Thyroid gland (tissue), 4 donors: ENCODE results near the gene SLCO2B1. TPM values are rescaled to one million over a fixed set of nuclear protein-coding genes. Genes with fewer than 3 reads are reported as not detected.

Experiments used
- DNase-seq, 2 donors: peaks; one replicate each; pipeline ENCODE4 v3.0.0-alpha.2; 2019
- H3K27ac ChIP-seq, 3 donors: fragments of 200-600 bp; sonication (generic); 1 replicate in 2 of 3; 2 replicates in 1 of 3; pipeline ENCODE4 v1.5.1; 2016 to 2019; ENCODE audit warnings: mild to moderate bottlenecking in 1 of 3, moderate library complexity in 1 of 3
- H3K27me3 ChIP-seq: fragments of 200-600 bp; sonication (generic); one replicate; pipeline ENCODE4 v1.5.1; 2019
- H3K36me3 ChIP-seq, 2 donors: fragments of 200-600 bp; sonication (generic); one replicate each; pipeline ENCODE4 v1.5.1; 2016 to 2019
- H3K4me1 ChIP-seq, 2 donors: fragments of 200-600 bp; sonication (generic); one replicate each; pipeline ENCODE4 v1.5.1; 2017 to 2019
- H3K4me3 ChIP-seq, 3 donors: fragments of 200-600 bp; sonication (generic); replicated peaks in 1 of 3; 1 replicate in 2 of 3; 2 replicates in 1 of 3; pipeline ENCODE4 v1.5.1; 2016; ENCODE audit warnings: mild to moderate bottlenecking in 1 of 3
- H3K9me3 ChIP-seq: fragments of 200-600 bp; sonication (generic); one replicate; pipeline ENCODE4 v1.5.1; 2017
- POLR2A ChIP-seq, 2 donors: fragments of 450-650 bp; IDR thresholded peaks; one replicate each; pipeline ENCODE4 v1.6.1; 2017; ENCODE audit warnings: antibody characterized with exemption in 2 of 2, mild to moderate bottlenecking in 2 of 2, moderate library complexity in 1 of 2
- WGBS, 2 donors: methylation state at CpG; one replicate each; pipeline ENCODE4 v1.1.5; 2017; 5-methylcytosine and 5-hydroxymethylcytosine counted together
- intact Hi-C: fragments of 100-400 bp; cut with DNase I; formaldehyde crosslinking; loops from one replicate; pipeline ENCODE4 v1.15.1; 2023
- total RNA-seq, 4 donors: library from RNA; depleted of rRNA; stranded (reverse); fragments of >200 nt; gene quantifications; one replicate each; pipeline ENCODE4 v1.2.3, GENCODE V29; 2016
- TF ChIP-seq, protein P1 (sequence below), 6 experiments: fragments of 200-600 bp in 3 of 6; fragments of 450-650 bp in 3 of 6; sonication (generic) in 3 of 6; IDR thresholded peaks; one replicate each; pipeline ENCODE4 v1.5.1; 2016 to 2019; ENCODE audit warnings: antibody characterized with exemption in 6 of 6, mild to moderate bottlenecking in 2 of 6, inconsistent platforms in 1 of 6, moderate library complexity in 1 of 6

Gene SLCO2B1
- total RNA-seq, 4 donors from 2014 or later = 22.0 to 244 (median 56.9) TPM

DNA sequence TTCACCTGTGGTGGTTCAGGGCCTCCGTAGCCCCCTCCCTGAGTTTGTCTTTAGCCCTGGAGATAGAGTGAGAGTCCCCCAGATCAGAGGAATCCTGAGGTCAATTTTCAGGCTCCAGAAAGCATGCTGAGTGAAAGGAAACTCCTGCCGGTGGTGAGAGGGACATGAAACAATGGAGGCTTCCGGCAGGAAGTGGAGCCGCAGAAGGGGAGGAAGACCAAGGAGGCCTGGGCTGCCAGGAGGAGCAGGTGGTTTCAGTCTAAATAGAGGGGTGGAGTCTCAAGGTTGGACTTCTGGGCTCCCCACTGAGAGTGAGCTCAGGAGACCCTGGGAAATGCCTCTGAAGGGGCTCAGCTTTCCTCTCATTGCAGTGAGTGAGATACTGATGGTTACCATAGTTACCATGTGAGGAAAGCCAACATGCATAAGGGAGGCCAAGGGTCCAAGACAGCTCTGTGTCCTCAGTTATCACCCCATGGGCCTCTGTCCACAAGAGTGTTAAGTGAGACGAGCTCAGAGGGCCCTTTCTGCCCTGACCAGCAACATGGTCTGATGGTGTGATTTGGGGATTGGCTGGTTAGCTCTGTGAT is 10.7 kb downstream of the SLCO2B1 start:
- WGBS, 2 donors = 63 to 68% methylated on average over 5 of the region's 5 CpGs
- H3K27me3 ChIP-seq = no peaks in the 10 kb centered on the region
- DNase-seq = no peak
- no peaks in the 10 kb centered on the region for H3K9me3 ChIP-seq
- TF ChIP-seq, protein P1, sequence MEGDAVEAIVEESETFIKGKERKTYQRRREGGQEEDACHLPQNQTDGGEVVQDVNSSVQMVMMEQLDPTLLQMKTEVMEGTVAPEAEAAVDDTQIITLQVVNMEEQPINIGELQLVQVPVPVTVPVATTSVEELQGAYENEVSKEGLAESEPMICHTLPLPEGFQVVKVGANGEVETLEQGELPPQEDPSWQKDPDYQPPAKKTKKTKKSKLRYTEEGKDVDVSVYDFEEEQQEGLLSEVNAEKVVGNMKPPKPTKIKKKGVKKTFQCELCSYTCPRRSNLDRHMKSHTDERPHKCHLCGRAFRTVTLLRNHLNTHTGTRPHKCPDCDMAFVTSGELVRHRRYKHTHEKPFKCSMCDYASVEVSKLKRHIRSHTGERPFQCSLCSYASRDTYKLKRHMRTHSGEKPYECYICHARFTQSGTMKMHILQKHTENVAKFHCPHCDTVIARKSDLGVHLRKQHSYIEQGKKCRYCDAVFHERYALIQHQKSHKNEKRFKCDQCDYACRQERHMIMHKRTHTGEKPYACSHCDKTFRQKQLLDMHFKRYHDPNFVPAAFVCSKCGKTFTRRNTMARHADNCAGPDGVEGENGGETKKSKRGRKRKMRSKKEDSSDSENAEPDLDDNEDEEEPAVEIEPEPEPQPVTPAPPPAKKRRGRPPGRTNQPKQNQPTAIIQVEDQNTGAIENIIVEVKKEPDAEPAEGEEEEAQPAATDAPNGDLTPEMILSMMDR (IDR thresholded peaks at IDR 0.05) = no peak
- no peak for TF ChIP-seq POLR2A (IDR thresholded peaks at IDR 0.05)
- H3K27ac ChIP-seq = no peak overlapping the region
- no peak overlapping the region for H3K4me3 ChIP-seq
- peaks cover 7 to 19% of the 10 kb centered on the region in 2 donors for H3K4me1 ChIP-seq
- H3K36me3 ChIP-seq = no peaks in the 10 kb centered on the region
- intact Hi-C loops = no loop called here

DNA sequence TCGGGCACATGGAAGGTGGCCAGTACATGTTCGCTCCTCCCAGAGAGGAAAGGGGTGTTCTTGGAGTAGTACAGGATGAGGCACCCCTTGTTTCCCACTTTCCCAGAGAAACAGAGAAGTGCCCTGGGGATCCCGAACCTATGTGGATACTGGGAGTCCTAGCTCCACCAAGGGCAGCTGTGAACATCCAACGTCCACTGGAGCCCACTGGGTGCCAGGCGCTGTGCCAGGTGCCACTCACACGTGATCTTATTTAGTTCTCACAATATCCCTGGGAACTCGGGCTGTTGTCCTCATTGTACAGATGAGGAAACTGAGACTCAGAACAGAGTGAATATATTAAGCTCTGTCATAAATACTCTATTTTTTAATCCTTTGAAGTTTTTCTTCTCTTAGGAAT is 12.0 kb downstream of the SLCO2B1 start:
- no peaks in the 10 kb centered on the region for H3K9me3 ChIP-seq
- H3K4me3 ChIP-seq = no peak overlapping the region
- TF ChIP-seq POLR2A (IDR thresholded peaks at IDR 0.05) = no peak
- TF ChIP-seq, protein P1 (IDR thresholded peaks at IDR 0.05) = no peak
- intact Hi-C loops = no loop called here
- no peaks in the 10 kb centered on the region for H3K27me3 ChIP-seq
- peaks cover 7 to 19% of the 10 kb centered on the region in 2 donors for H3K4me1 ChIP-seq
- no peak for DNase-seq
- H3K27ac ChIP-seq = no peak overlapping the region
- 89 to 93% methylated on average over 7 of the region's 7 CpGs for WGBS, 2 donors
- no peaks in the 10 kb centered on the region for H3K36me3 ChIP-seq

DNA sequence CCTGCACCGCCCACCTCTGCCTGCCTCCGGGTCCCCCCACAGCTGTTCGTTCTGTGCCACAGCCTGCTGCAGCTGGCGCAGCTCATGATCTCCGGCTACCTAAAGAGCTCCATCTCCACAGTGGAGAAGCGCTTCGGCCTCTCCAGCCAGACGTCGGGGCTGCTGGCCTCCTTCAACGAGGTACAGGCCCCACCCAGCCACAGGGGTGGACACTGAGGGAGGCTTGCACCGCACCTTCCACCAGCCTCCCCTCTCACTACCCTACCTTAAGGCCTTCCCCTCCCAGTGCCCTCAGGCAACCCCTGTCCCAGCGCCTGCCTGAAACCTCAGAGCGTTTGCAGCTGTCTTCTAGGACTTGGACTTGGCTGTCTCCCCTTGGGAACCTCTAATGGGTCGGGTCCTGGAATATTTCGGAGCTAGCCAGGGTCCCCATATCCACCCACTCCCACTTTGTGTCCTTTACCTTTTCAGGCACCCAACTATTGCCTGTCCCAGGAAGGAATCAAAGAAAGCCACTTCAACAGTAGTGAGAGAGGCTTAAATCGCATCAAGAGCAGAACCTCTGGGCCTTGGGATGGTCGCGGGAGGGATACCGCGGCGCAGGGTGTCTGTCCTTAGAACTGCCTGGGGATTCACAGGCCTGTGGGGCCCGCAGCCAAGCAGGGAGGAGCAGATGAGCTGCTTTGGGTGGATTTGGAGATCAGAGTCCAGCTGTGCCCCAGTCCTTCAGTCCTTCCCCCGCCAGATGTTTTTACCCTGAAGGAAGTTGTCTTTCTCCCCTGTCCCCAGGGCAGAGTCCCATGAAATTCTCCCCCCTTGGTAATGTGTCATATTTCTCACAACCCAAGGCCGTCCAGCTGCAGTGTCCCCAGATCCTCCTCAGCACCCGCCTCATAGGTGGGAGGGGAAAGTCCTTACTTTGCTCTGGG is 13.3 kb downstream of the SLCO2B1 start:
- no peak for DNase-seq
- Histone ChIP-seq H3K4me1 (peaks cover 7 to 14% of the 10 kb centered on the region in 2 donors), H3K4me3 (no peak overlapping the region), H3K27me3 (no peaks in the 10 kb centered on the region), H3K36me3 (no peaks in the 10 kb centered on the region), H3K9me3 (no peaks in the 10 kb centered on the region), H3K27ac (no peak overlapping the region)
- WGBS, 2 donors = 77 to 78% methylated on average over 20 to 25 of the region's 25 CpGs
- no peak for TF ChIP-seq POLR2A (IDR thresholded peaks at IDR 0.05)
- TF ChIP-seq, protein P1 (IDR thresholded peaks at IDR 0.05) = no peak
- intact Hi-C loops = no loop called here

DNA sequence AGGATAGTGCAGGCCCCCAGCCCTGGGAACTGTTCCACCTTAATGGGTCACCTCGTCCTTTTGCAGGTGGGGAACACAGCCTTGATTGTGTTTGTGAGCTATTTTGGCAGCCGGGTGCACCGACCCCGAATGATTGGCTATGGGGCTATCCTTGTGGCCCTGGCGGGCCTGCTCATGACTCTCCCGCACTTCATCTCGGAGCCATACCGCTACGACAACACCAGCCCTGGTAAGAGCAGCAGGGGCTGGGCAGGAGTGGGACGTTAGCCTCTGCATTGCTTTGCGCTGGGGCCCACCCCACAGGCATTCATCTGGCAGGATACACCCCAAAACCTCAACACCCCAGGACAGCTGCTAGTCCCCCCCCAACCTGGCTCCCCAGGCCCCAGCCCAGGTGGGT is 14.8 kb downstream of the SLCO2B1 start:
- Histone ChIP-seq H3K36me3 (no peaks in the 10 kb centered on the region), H3K9me3 (no peaks in the 10 kb centered on the region), H3K4me3 (no peak overlapping the region), H3K27ac (no peak overlapping the region), H3K4me1 (no peaks in the 10 kb centered on the region), H3K27me3 (no peaks in the 10 kb centered on the region)
- 92 to 94% methylated on average over 5 to 11 of the region's 11 CpGs for WGBS, 2 donors
- intact Hi-C loops = no loop called here
- no peak for DNase-seq
- TF ChIP-seq, protein P1 (IDR thresholded peaks at IDR 0.05) = no peak
- TF ChIP-seq POLR2A (IDR thresholded peaks at IDR 0.05) = no peak

DNA sequence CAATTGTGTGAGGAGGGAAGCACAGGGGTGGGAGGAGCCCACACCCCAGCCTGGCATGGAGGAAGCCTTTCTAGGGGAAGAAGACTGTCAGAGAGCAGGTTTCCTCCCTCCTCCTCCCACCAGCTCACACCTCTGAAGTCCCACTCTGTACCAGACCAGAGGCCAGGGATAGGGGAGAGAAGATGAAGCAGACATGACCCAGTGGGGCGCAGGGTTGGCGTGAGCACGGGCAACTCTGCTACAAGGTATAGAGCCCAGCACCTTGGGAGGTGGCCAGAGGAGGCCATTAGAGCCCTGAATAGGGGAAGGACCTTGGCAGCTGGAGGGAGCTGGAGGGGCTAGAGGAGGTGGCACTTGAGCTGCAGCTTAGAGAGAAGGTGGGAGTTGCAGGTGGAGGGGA is 15.9 kb downstream of the SLCO2B1 start:
- no peaks in the 10 kb centered on the region for H3K4me1 ChIP-seq
- TF ChIP-seq POLR2A (IDR thresholded peaks at IDR 0.05) = no peak
- TF ChIP-seq, protein P1 (IDR thresholded peaks at IDR 0.05) = no peak
- H3K36me3 ChIP-seq = no peaks in the 10 kb centered on the region
- no peak overlapping the region for H3K27ac ChIP-seq
- no peak for DNase-seq
- intact Hi-C loops = no loop called here
- H3K27me3 ChIP-seq = no peaks in the 10 kb centered on the region
- 82 to 90% methylated on average over 3 of the region's 3 CpGs for WGBS, 2 donors
- no peak overlapping the region for H3K4me3 ChIP-seq
- H3K9me3 ChIP-seq = no peaks in the 10 kb centered on the region
